GM18498 (cell line): Measurements from ENCODE around the gene TGFBRAP1.
"Not testable (repeated sequence)": the region's sequence is repeated elsewhere in the genome, so short reads cannot be mapped to it uniquely, and the experiment has no call there.

Source experiments
- ATAC-seq: cut with Tn5 transposase; IDR thresholded peaks from one replicate; pipeline ENCODE4 v1.9.1; 2021; ENCODE audit warnings: mild to moderate bottlenecking, moderate library complexity; ENCODE audit not compliant: unreplicated experiment

TGFBRAP1 gene

GRCh38 chr2:105278654-105279053 is 50.9 kb downstream of the TGFBRAP1 start:
- no peak for ATAC-seq

- no peak for ATAC-seq
Observed at GRCh38 chr2:105274046-105274445, 55.5 kb downstream of the TGFBRAP1 start.

GRCh38 chr2:105272176-105272575 is 57.4 kb downstream of the TGFBRAP1 start:
- ATAC-seq: no peak

GRCh38 chr2:105271393-105272045 is 58.0 kb downstream of the TGFBRAP1 start:
- no peak for ATAC-seq

GRCh38 chr2:105269426-105269825 is 60.1 kb downstream of the TGFBRAP1 start:
- no peak for ATAC-seq

GRCh38 chr2:105262651-105263091 is 66.9 kb downstream of the TGFBRAP1 start:
- no peak for ATAC-seq

- no peak for ATAC-seq
Observed at GRCh38 chr2:105261061-105261460, 68.5 kb downstream of the TGFBRAP1 start.

GRCh38 chr2:105258835-105259350 is 70.6 kb downstream of the TGFBRAP1 start:
- ATAC-seq: no peak

- no peak for ATAC-seq
Observed at GRCh38 chr2:105257981-105258380, 71.6 kb downstream of the TGFBRAP1 start.

GRCh38 chr2:105256431-105257047 is 73.0 kb downstream of the TGFBRAP1 start:
- no peak for ATAC-seq

- no peak for ATAC-seq
Observed at GRCh38 chr2:105255979-105256378, 73.6 kb downstream of the TGFBRAP1 start.

- no peak for ATAC-seq
Observed at GRCh38 chr2:105254531-105255210, 74.9 kb downstream of the TGFBRAP1 start.

- ATAC-seq: no peak
Observed at GRCh38 chr2:105252271-105252670, 77.3 kb downstream of the TGFBRAP1 start.

GRCh38 chr2:105251016-105251648 is 78.4 kb downstream of the TGFBRAP1 start:
- ATAC-seq: not testable (repeated sequence)

- no peak for ATAC-seq
Observed at GRCh38 chr2:105249891-105250290, 79.6 kb downstream of the TGFBRAP1 start.

GRCh38 chr2:105249181-105249580 is 80.4 kb downstream of the TGFBRAP1 start:
- no peak for ATAC-seq

GRCh38 chr2:105248316-105249070 is 81.0 kb downstream of the TGFBRAP1 start:
- ATAC-seq: no peak

- no peak for ATAC-seq
Observed at GRCh38 chr2:105244451-105244850, 85.1 kb downstream of the TGFBRAP1 start.

GRCh38 chr2:105243961-105244360 is 85.6 kb downstream of the TGFBRAP1 start:
- ATAC-seq: no peak

GRCh38 chr2:105242286-105242993 is 87.1 kb downstream of the TGFBRAP1 start:
- ATAC-seq: no peak
